Upper lobe of left lung (tissue), 4 donors: Measurements from ENCODE around the gene TAF11L3.
"Not testable (repeated sequence)": the region's sequence is repeated elsewhere in the genome, so short reads cannot be mapped to it uniquely, and the experiment has no call there.

Source experiments
- CTCF ChIP-seq, 6 experiments: fragments of 450-650 bp in 4 of 6; fragments of 200-600 bp in 2 of 6; sonication (generic) in 2 of 6; IDR thresholded peaks; one replicate each; pipeline ENCODE4 v1.5.1; 2016 to 2019; ENCODE audit warnings: antibody characterized with exemption in 6 of 6
- POLR2A ChIP-seq, 4 donors: fragments of 450-650 bp; IDR thresholded peaks; one replicate each; pipeline ENCODE4 v1.5.1; 2016 to 2017; ENCODE audit warnings: antibody characterized with exemption in 4 of 4, mild to moderate bottlenecking in 2 of 4
- POLR2AphosphoS5 ChIP-seq, 2 donors: sonication (generic); formaldehyde crosslinking; IDR thresholded peaks; one replicate each; pipeline ENCODE4 v1.5.1; 2017; ENCODE audit warnings: antibody characterized with exemption in 2 of 2

DNA sequence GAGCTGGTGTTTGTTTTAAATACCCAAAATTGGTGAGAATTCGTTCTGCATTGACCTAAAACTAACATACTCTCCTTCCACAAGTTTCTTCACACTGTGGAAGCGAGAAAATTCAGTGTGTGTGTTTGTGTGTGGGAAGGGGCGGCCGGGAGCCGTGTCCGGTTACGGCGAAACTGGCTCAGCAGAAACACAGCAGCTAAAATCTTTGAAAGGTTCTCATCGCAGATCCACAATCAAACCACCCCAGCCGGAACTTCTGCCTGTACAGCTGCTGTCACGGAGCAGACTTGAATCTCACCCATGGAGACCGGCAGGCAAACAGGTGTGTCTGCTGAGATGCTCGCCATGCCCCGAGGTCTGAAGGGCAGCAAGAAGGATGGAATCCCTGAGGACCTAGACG lies 6.8 kb downstream of the TAF11L3 start, which contains the start of gene TAF11L5:
- not testable (repeated sequence) for TF ChIP-seq POLR2AphosphoS5, CTCF, POLR2A (IDR thresholded peaks at IDR 0.05)
